ENCODE results near the gene ELFN1. TPM values are rescaled to one million over a fixed set of nuclear protein-coding genes. Genes with fewer than 3 reads are reported as not detected.

Gene ELFN1
- polyA plus RNA-seq, 1 donor (not counting 4 experiments of a cell fraction or from before 2014, with no cell fraction given) = 0.03 TPM

DNA sequence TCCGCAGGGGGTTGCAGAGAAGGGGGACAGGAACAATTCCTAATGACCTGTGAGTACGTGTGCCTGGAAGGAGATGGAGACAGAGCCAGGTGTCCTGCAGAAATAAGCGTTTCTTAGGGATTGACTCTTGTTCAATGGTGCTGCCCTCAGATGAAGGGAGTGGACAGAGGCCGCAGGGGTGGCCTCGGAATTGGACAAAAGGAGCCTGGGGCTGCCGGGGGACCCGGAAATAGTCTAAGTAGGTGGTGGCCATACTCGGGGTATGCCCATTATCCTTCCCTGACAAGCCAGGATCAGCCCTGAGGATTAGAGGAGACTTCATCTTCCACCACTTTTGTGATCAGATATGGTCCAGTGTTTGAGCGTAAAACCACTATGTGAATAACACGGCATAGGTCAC is 39.2 kb downstream of the ELFN1 start:
- Histone ChIP-seq H3K27me3 (ENCODE audit: control insufficient read depth, extremely low read depth, insufficient read depth, low read length) (peaks cover 13% of the 10 kb centered on the region), H3K9ac (ENCODE audit: control insufficient read depth, extremely low read depth, insufficient read depth, low read length) (no peak overlapping the region), H3K4me3 (ENCODE audit: control insufficient read depth in 2 of 3, extremely low read depth in 1 of 3, insufficient read depth in 2 of 3, low read depth in 1 of 3, low read length in 3 of 3) (no peak overlapping the region), H3K4me2 (ENCODE audit: control insufficient read depth, extremely low read depth, insufficient read depth, low read depth, low read length) (no peak overlapping the region), H3K9me3 (ENCODE audit: control insufficient read depth, low read depth, low read length) (no peaks in the 10 kb centered on the region), H3K27ac (ENCODE audit: control insufficient read depth, insufficient read depth, low read length) (no peak overlapping the region), H3K36me3 (ENCODE audit: control insufficient read depth in 2 of 2, extremely low read depth in 1 of 2, insufficient read depth in 2 of 2, low read length in 2 of 2) (no peaks in the 10 kb centered on the region), H2AFZ (ENCODE audit: control insufficient read depth, low read length) (no peak overlapping the region), H3K79me2 (ENCODE audit: control insufficient read depth, insufficient read depth, low read length) (no peaks in the 10 kb centered on the region), H3K9me1 (ENCODE audit: control insufficient read depth, extremely low read depth, insufficient read depth, low read length) (no peaks in the 10 kb centered on the region), H4K20me1 (ENCODE audit: control insufficient read depth, extremely low read depth, insufficient read depth, low read length) (no peaks in the 10 kb centered on the region), H3K4me1 (ENCODE audit: control insufficient read depth, extremely low read depth, insufficient read depth, low read length) (no peaks in the 10 kb centered on the region)
- TF ChIP-seq EZH2 (IDR thresholded peaks at IDR 0.05; ENCODE audit: low read length) (no peak), CTCF (optimal IDR thresholded peaks at IDR 0.05 in 1 of 3, IDR thresholded peaks at IDR 0.05 in 1 of 3, conservative IDR thresholded peaks at IDR 0.05 in 1 of 3; ENCODE audit: extremely low read depth in 1 of 3, insufficient read depth in 2 of 3, low read length in 3 of 3) (no peak)
- DNase-seq (ENCODE audit: low read depth, low spot score) (no peak), FAIRE-seq (no peak)
- dilution Hi-C loops (cut with MboI; ENCODE audit: extremely low pct_ligation_motif_present, low sequenced_read_pairs) = no loop called here

- H3K4me2 ChIP-seq (ENCODE audit: control insufficient read depth, extremely low read depth, insufficient read depth, low read depth, low read length) = no peak overlapping the region
- H3K36me3 ChIP-seq (ENCODE audit: control insufficient read depth in 2 of 2, extremely low read depth in 1 of 2, insufficient read depth in 2 of 2, low read length in 2 of 2) = no peaks in the 10 kb centered on the region
- H4K20me1 ChIP-seq (ENCODE audit: control insufficient read depth, extremely low read depth, insufficient read depth, low read length) = no peaks in the 10 kb centered on the region
- H3K27ac ChIP-seq (ENCODE audit: control insufficient read depth, insufficient read depth, low read length) = no peak overlapping the region
- FAIRE-seq = no peak
- peaks cover 1% of the 10 kb centered on the region for H3K9me3 ChIP-seq (ENCODE audit: control insufficient read depth, low read depth, low read length)
- H3K4me3 ChIP-seq (ENCODE audit: control insufficient read depth in 2 of 3, extremely low read depth in 1 of 3, insufficient read depth in 2 of 3, low read depth in 1 of 3, low read length in 3 of 3) = no peak overlapping the region
- no peak for DNase-seq (ENCODE audit: low read depth, low spot score)
- no peaks in the 10 kb centered on the region for H3K79me2 ChIP-seq (ENCODE audit: control insufficient read depth, insufficient read depth, low read length)
- peaks cover 13% of the 10 kb centered on the region for H3K27me3 ChIP-seq (ENCODE audit: control insufficient read depth, extremely low read depth, insufficient read depth, low read length)
- no peak overlapping the region for H2AFZ ChIP-seq (ENCODE audit: control insufficient read depth, low read length)
- no peaks in the 10 kb centered on the region for H3K4me1 ChIP-seq (ENCODE audit: control insufficient read depth, extremely low read depth, insufficient read depth, low read length)
- no peak overlapping the region for H3K9ac ChIP-seq (ENCODE audit: control insufficient read depth, extremely low read depth, insufficient read depth, low read length)
- dilution Hi-C loops (cut with MboI; ENCODE audit: extremely low pct_ligation_motif_present, low sequenced_read_pairs) = no loop called here
- no peaks in the 10 kb centered on the region for H3K9me1 ChIP-seq (ENCODE audit: control insufficient read depth, extremely low read depth, insufficient read depth, low read length)
- TF ChIP-seq CTCF (optimal IDR thresholded peaks at IDR 0.05 in 1 of 3, IDR thresholded peaks at IDR 0.05 in 1 of 3, conservative IDR thresholded peaks at IDR 0.05 in 1 of 3; ENCODE audit: extremely low read depth in 1 of 3, insufficient read depth in 2 of 3, low read length in 3 of 3) (peak in 2 of 3 experiments; percentile 25 to 36), EZH2 (IDR thresholded peaks at IDR 0.05; ENCODE audit: low read length) (no peak)
Measured at GRCh38 chr7:1709900-1710299, 39.8 kb downstream of the ELFN1 start.

Measured in keratinocyte (primary cell).